HepG2 (cell line): Measurements from ENCODE around the gene OR5M8. TPM values are rescaled to one million over a fixed set of nuclear protein-coding genes. Genes with fewer than 3 reads are reported as not detected.

Source experiments
- ATAC-seq: fragments of 200-7000 bp; cut with Tn5 transposase; 3 replicates; pipeline ENCODE4 v1.9.1; 2020; ENCODE audit warnings: mild to moderate bottlenecking, moderate library complexity
- BruUV-seq: library from RNA; stranded (reverse); fragments of 400-500 nt; replicated peaks from 2 replicates; lab custom pipeline; 2021; lab: Mats Ljungman, UMichigan
- CTCF ChIA-PET: fragments of 300-600 bp; formaldehyde crosslinking; extraction: SDS; loops from one replicate; lab custom pipeline; 2021; ENCODE audit warnings: low total read pairs, inconsistent platforms, low intra/inter-chr PET ratio; lab: Yijun Ruan, JAX
- POLR2A ChIA-PET: fragments of 350-600 bp; sonication (Branson Sonifier 250); formaldehyde crosslinking; loops from one replicate; lab custom pipeline; 2020; ENCODE audit warnings: antibody characterized with exemption, inconsistent platforms; lab: Yijun Ruan, JAX
- DNase-seq: peaks from one replicate; pipeline ENCODE4 v3.0.0-alpha.2; 2015; ENCODE audit warnings: low spot score
- FAIRE-seq: peaks from 3 replicates; lab custom pipeline; 2011; peaks lifted over from hg19 to GRCh38; lab: Jason Lieb, UNC
- H2AFZ ChIP-seq: one replicate; pipeline ENCODE4 v1.6.1; 2011; ENCODE audit warnings: low read length, inconsistent platforms
- H3K27ac ChIP-seq: fragments of 300-600 bp; 3 replicates; pipeline ENCODE4 v1.8.0; 2011; ENCODE audit warnings: mixed run types, mild to moderate bottlenecking, mixed read lengths, low read length, inconsistent platforms; ENCODE audit not compliant: insufficient read depth; ENCODE audit errors: extremely low read length
- H3K27me3 ChIP-seq, 2 experiments: fragments of 200-600 bp in 1 of 2; 2 replicates in 1 of 2; 3 replicates in 1 of 2; pipeline versions ENCODE4 v1.6.0 to v1.8.0; 2011; ENCODE audit warnings: low read length in 2 of 2, mild to moderate bottlenecking in 2 of 2, moderate library complexity in 2 of 2, inconsistent platforms in 1 of 2; ENCODE audit not compliant: insufficient read depth in 2 of 2, control insufficient read depth in 1 of 2
- H3K36me3 ChIP-seq, 2 experiments: fragments of 200-600 bp in 1 of 2; replicated peaks in 1 of 2; 2 replicates in 1 of 2; 3 replicates in 1 of 2; pipeline versions ENCODE4 v1.5.1 to v1.8.0; 2011; ENCODE audit warnings: low read length in 2 of 2, inconsistent platforms in 1 of 2; ENCODE audit not compliant: insufficient read depth in 2 of 2, control insufficient read depth in 1 of 2
- H3K4me1 ChIP-seq: 2 replicates; pipeline ENCODE4 v1.5.1; 2012; ENCODE audit warnings: low read length, inconsistent platforms; ENCODE audit not compliant: insufficient read depth
- H3K4me2 ChIP-seq: 2 replicates; pipeline ENCODE4 v1.6.0; 2011; ENCODE audit warnings: low read depth, low read length, inconsistent platforms
- H3K4me3 ChIP-seq, 3 experiments: fragments of 200-600 bp in 1 of 3; sonication (generic), shearing (Covaris generic) in 1 of 3; replicated peaks in 1 of 3; 2 replicates each; pipeline ENCODE4 v1.5.1; 2011 to 2016; ENCODE audit warnings: low read length in 3 of 3, inconsistent platforms in 2 of 3, low read depth in 2 of 3, mild to moderate bottlenecking in 2 of 3, control low read depth in 1 of 3, mixed read lengths in 1 of 3; ENCODE audit not compliant: insufficient read depth in 1 of 3
- H3K79me2 ChIP-seq: one replicate; pipeline ENCODE4 v1.6.1; 2011; ENCODE audit warnings: low read length, inconsistent platforms; ENCODE audit not compliant: insufficient read depth
- H3K9ac ChIP-seq: 2 replicates; pipeline ENCODE4 v1.6.0; 2011; ENCODE audit warnings: mild to moderate bottlenecking, low read depth, low read length, inconsistent platforms; ENCODE audit not compliant: insufficient read depth
- H3K9me3 ChIP-seq: 2 replicates; pipeline ENCODE4 v1.5.1; 2012; ENCODE audit warnings: mild to moderate bottlenecking, low read length
- H4K20me1 ChIP-seq: 2 replicates; pipeline ENCODE4 v1.6.0; 2011; ENCODE audit warnings: inconsistent platforms, mild to moderate bottlenecking, low read length, moderate library complexity; ENCODE audit not compliant: insufficient read depth
- HNF1B ChIP-seq: sonication (generic); formaldehyde crosslinking; IDR thresholded peaks from 2 replicates; pipeline ENCODE4 v1.5.1; 2020; ENCODE audit warnings: mild to moderate bottlenecking, moderate library complexity, missing genetic modification reagents
- HNRNPH1 ChIP-seq: fragments of 200-400 bp; formaldehyde crosslinking; optimal IDR thresholded peaks from 2 replicates; pipeline ENCODE3; 2017; ENCODE audit warnings: mild to moderate bottlenecking, low read depth, low read length
- HNRNPL ChIP-seq: fragments of 200-400 bp; formaldehyde crosslinking; IDR thresholded peaks from 2 replicates; pipeline ENCODE4 v1.6.1; 2017; ENCODE audit warnings: mild to moderate bottlenecking, low read depth, low read length
- MLXIP ChIP-seq: sonication (generic); formaldehyde crosslinking; IDR thresholded peaks from 2 replicates; pipeline ENCODE4 v1.9.0; 2021; ENCODE audit warnings: missing genetic modification reagents, borderline replicate concordance
- NONO ChIP-seq, 2 experiments: fragments of 450-650 bp in 1 of 2; sonication (generic) in 1 of 2; formaldehyde crosslinking in 1 of 2; IDR thresholded peaks in 1 of 2; conservative IDR thresholded peaks in 1 of 2; 2 replicates each; pipeline versions ENCODE4 v1.6.1 to v1.8.0; 2017 to 2022; ENCODE audit warnings: mild to moderate bottlenecking in 1 of 2, missing genetic modification reagents in 1 of 2, moderate library complexity in 1 of 2
- PAXIP1 ChIP-seq: sonication (generic); formaldehyde crosslinking; conservative IDR thresholded peaks from 2 replicates; pipeline ENCODE4 v1.4.0; 2020; ENCODE audit warnings: mild to moderate bottlenecking, missing genetic modification reagents, moderate library complexity
- SRF ChIP-seq: IDR thresholded peaks from 2 replicates; pipeline ENCODE4 v1.6.1; 2011; ENCODE audit warnings: mild to moderate bottlenecking, low read depth, low read length, moderate library complexity
- TARDBP ChIP-seq: sonication (generic); formaldehyde crosslinking; IDR thresholded peaks from 2 replicates; pipeline ENCODE4 v1.8.0; 2022; ENCODE audit warnings: mild to moderate bottlenecking, missing genetic modification reagents
- ZNF354B ChIP-seq: sonication (generic); formaldehyde crosslinking; IDR thresholded peaks from 2 replicates; pipeline ENCODE4 v1.8.0; 2022; ENCODE audit warnings: mild to moderate bottlenecking, missing genetic modification reagents
- ZNF441 ChIP-seq: sonication (generic); formaldehyde crosslinking; IDR thresholded peaks from 2 replicates; pipeline ENCODE4 v1.7.0; 2021; ENCODE audit warnings: missing genetic modification reagents, borderline replicate concordance
- WGBS: methylation state at CpG from one replicate; pipeline ENCODE4 v1.1.6; 2017; ENCODE audit warnings: low lambda C conversion rate; 5-methylcytosine and 5-hydroxymethylcytosine counted together
- in situ Hi-C: cut with HindIII; loops from 2 replicates; pipeline ENCODE4 v1.10.0; 2017; ENCODE audit warnings: low pct_unique_long_range_greater_than_20kb; ENCODE audit not compliant: extremely low pct_ligation_motif_present
- intact Hi-C: fragments of 100-400 bp; cut with micrococcal nuclease; formaldehyde crosslinking; loops from one replicate; pipeline ENCODE4 v1.10.0; 2022; ENCODE audit not compliant: unreplicated experiment
- polyA plus RNA-seq, 8 experiments: library from polyadenylated mRNA; depleted of rRNA in 3 of 8; stranded (reverse) in 7 of 8; unstranded in 1 of 8; fragments of >200 nt; fragmentation: Illumina TruSeq in 4 of 8; extraction: Trizol in 4 of 8; gene quantifications; 2 replicates each; pipeline versions ENCODE4 v1.2.1 to v1.2.3, GENCODE V29; 2011 to 2016; ENCODE audit warnings: low read depth in 4 of 8, missing spikeins in 1 of 8, mixed read lengths in 1 of 8; ENCODE audit not compliant: insufficient read depth in 1 of 8
- total RNA-seq, 5 experiments: library from RNA; depleted of rRNA; stranded (reverse); fragments of >200 nt; fragmentation: Illumina TruSeq; extraction: Trizol; gene quantifications; 2 replicates each; pipeline ENCODE4 v1.2.3, GENCODE V29; 2016; ENCODE audit warnings: low read depth in 1 of 5

OR5M8 gene
- total and polyA plus RNA-seq, 2 of the 13 experiments (the other 11 are each of a cell fraction or from before 2014, with no cell fraction given): not detected

- Histone ChIP-seq H3K27ac (no peak overlapping the region), H3K9ac (no peak overlapping the region), H3K4me2 (no peak overlapping the region), H3K9me3 (peaks cover 3% of the 10 kb centered on the region; the same call in 1 of the 2 replicates), H3K79me2 (no peaks in the 10 kb centered on the region), H3K4me3 (no peak overlapping the region), H3K36me3 (no peaks in the 10 kb centered on the region), H3K4me1 (no peaks in the 10 kb centered on the region), H4K20me1 (no peaks in the 10 kb centered on the region), H3K27me3 (no peaks in the 10 kb centered on the region), H2AFZ (no peak overlapping the region)
- ChIA-PET CTCF (no interaction called here), POLR2A (no interaction called here)
- intact Hi-C loops (no loop called here), in situ Hi-C loops (no loop called here)
- BruUV-seq: no TSS peak
- ATAC-seq (no peak), DNase-seq (no peak), FAIRE-seq (no peak)
- TF ChIP-seq NONO (IDR thresholded peaks at IDR 0.05) (no peak), NONO (CRISPR knock-in tag; conservative IDR thresholded peaks at IDR 0.05) (no peak), MLXIP (CRISPR knock-in tag) (no peak), PAXIP1 (CRISPR knock-in tag) (no peak), TARDBP (CRISPR knock-in tag) (no peak), ZNF441 (no peak), SRF (no peak), HNRNPH1 (no peak), HNF1B (CRISPR knock-in tag) (no peak), HNRNPL (no peak), ZNF354B (CRISPR knock-in tag) (no peak)
- WGBS: 5% methylated on average over 3 of the region's 3 CpGs
These were observed 42.0 kb upstream of the OR5M8 start for GRCh38 chr11:56533054-56533740.
